GM18502 (cell line): ENCODE data around the gene PRICKLE4.
"Not testable (repeated sequence)": the region's sequence is repeated elsewhere in the genome, so short reads cannot be mapped to it uniquely, and the experiment has no call there.

ENCODE experiments used
- ATAC-seq: cut with Tn5 transposase; IDR thresholded peaks from one replicate; pipeline ENCODE4 v1.9.1; 2021; ENCODE audit warnings: mild to moderate bottlenecking; ENCODE audit not compliant: unreplicated experiment, poor library complexity

PRICKLE4 gene

GRCh38 chr6:41744236-41744787 is 36.3 kb upstream of the PRICKLE4 start:
- ATAC-seq = no peak

GRCh38 chr6:41746107-41746506 is 34.5 kb upstream of the PRICKLE4 start:
- ATAC-seq = no peak

- ATAC-seq = no peak
Measured at GRCh38 chr6:41747256-41748101, 33.1 kb upstream of the PRICKLE4 start, which contains the start of gene PGC. TSS of gene PGC (minus strand) at chr6:41747397. CDS start at chr6:41747334, 63 bp downstream.

- ATAC-seq = no peak
Measured at GRCh38 chr6:41748102-41748477, 32.5 kb upstream of the PRICKLE4 start.

- ATAC-seq = no peak
Measured at GRCh38 chr6:41748542-41748941, 32.0 kb upstream of the PRICKLE4 start.

- no peak for ATAC-seq
Measured at GRCh38 chr6:41750374-41750773, 30.2 kb upstream of the PRICKLE4 start.

- no peak for ATAC-seq
Measured at GRCh38 chr6:41755895-41756294, 24.7 kb upstream of the PRICKLE4 start.

- ATAC-seq = no peak
Measured at GRCh38 chr6:41756354-41756753, 24.2 kb upstream of the PRICKLE4 start.

GRCh38 chr6:41757271-41757670 is 23.3 kb upstream of the PRICKLE4 start:
- no peak for ATAC-seq

- ATAC-seq = no peak
Measured at GRCh38 chr6:41757931-41758640, 22.5 kb upstream of the PRICKLE4 start.

- ATAC-seq = no peak
Measured at GRCh38 chr6:41758641-41759035, 21.9 kb upstream of the PRICKLE4 start.

- no peak for ATAC-seq
Measured at GRCh38 chr6:41759106-41759904, 21.3 kb upstream of the PRICKLE4 start.

GRCh38 chr6:41759905-41760579 is 20.5 kb upstream of the PRICKLE4 start:
- ATAC-seq = no peak

GRCh38 chr6:41763470-41763869 is 17.1 kb upstream of the PRICKLE4 start:
- ATAC-seq = no peak

GRCh38 chr6:41766043-41766664 is 14.4 kb upstream of the PRICKLE4 start:
- ATAC-seq = not testable (repeated sequence)

GRCh38 chr6:41767112-41767833 is 13.3 kb upstream of the PRICKLE4 start:
- no peak for ATAC-seq

GRCh38 chr6:41768545-41769308 is 11.9 kb upstream of the PRICKLE4 start:
- no peak for ATAC-seq

- ATAC-seq = no peak
Measured at GRCh38 chr6:41769376-41769775, 11.2 kb upstream of the PRICKLE4 start.
